AG08395 (cell line): ENCODE measurements around the gene CLDN5.

Source experiments
- DNase-seq: peaks from one replicate; pipeline ENCODE4 v3.0.0; 2012; ENCODE audit warnings: mixed read lengths, low spot score

Gene CLDN5, protein sequence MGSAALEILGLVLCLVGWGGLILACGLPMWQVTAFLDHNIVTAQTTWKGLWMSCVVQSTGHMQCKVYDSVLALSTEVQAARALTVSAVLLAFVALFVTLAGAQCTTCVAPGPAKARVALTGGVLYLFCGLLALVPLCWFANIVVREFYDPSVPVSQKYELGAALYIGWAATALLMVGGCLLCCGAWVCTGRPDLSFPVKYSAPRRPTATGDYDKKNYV

DNA sequence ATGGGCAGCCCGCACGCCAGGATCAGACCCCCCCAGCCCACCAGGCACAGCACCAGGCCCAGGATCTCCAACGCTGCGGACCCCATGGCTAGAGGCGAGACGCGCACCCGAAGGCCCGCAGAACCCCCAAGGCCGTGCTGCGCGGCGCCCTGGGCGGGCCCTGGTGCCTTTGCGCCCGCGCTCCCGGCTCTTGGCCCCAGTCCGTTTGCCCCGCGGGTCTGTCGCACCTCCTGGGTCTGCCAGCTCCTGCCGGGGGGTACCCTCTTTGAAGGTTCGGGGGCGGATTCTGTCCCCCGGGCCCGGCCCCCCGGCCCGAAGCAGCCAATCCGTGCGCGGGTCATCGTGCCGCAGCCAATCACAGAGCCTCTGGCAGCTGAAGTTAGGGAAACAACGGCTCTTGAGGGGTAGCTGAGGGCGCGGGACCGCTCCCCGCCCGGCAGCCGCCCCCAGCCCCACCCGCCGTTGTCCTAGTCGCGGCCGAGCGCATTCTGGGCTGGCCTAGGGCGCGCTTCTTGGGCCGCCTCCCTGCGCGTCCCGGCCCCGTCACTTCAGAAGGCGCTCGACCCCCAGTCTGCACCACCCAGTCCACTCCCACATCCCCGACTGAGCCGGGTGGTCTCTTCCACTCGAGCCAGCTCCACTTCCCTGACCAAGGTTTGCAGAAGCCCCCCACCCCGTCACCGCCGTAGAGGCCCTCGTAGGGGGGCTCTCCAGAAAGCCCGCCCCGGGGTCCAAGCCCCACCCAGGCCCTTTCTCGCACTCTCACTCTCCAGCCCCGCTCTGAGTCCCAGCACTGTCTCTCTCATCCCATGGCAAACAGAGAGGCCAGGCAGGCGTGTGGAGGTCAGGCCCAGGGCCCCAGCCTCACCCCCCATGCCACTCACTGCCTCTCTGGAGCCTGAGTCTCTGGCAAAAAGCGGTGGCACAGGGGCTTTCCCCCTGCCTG, at the start of gene CLDN5:
Gene CLDN5 (minus strand): TSS at position 241 of the 946 bp plus-strand sequence. CDS start 155 bp downstream, at position 86.
- DNase-seq = peak; percentile 68

DNA sequence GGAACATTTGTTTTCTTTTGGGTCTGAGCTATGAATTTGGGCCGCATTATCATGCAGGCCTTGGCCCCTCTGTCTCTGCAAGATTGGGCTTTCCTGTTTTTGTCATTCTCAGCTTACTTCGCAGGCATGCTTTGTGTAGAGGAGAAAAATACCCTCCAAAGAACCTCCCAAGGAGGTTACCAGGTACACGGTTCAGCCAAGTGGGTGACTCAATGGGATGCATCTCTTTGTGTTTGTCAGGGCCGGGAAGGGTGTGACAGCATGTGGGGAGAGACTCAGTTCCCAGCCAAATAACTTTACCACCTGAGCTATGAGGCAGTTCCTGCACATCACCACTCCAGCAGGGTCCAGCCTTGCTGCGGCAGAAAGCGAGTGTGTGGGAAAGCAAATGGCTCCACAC, 47.8 kb upstream of the CLDN5 start:
- DNase-seq = no peak

DNA sequence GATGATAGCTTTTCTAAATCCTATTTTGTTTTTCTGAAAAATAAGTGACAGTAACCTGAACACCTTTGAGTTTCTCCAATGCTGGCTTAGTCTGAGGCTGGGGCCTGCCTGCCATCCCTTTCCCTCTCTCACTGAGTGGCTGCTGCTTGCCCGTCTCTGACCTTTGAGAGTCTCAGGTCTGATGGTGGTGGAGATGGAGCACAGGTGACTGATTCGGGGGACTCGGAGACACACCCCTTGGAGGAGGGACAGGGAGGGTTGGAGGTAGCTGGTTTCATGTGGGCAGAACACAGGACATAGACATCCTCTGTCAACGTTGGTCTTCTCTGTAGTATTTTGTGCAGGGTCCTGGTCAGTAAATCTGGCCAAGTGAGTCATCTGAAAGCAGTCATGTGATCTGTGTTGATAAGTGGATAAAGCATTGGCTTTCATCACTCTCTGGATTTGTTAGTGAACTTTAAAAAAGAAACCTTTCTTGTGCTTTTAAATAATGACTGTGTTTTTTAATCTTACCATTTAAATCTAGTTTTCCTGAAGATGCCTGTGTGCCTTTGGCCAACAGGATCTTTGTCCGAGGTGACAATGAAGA, 47.1 kb upstream of the CLDN5 start:
- no peak for DNase-seq

DNA sequence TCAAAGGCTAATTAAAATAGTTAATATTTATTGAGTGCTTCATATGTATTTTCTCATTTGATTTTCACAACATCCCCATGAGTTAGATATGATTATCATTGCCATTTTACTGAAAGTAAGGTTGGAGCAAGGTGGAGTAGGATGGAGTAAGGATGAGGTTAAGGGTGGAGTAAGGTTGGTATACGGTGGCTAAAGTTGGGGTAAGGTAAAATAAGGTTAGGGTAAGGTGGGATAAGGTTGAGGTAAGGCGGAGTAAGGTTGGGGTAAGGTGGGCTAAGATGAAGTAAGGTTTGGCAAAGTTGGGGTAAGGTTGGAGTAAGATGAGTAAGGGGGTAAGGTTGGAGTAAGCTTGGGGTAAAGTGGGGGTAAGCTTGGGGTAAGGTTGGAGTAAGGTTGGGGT, 45.8 kb upstream of the CLDN5 start:
- DNase-seq = no peak

DNA sequence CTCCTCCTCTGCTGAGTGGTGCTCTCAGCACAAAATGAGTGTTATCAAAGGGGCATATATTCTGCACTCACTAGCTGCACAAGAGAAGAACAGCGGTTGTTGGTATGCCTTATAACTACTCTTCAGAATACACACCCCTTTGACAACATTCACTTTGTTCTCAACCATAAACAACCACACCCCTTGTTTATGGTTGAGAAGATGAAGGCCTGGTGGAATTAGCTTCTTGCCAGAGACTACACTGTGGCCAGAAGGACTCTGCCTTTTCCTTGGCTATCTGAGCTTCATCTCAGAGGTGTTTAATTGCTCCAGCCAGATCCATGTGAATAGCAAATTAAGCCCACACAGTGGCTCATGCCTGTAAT, 45.0 kb upstream of the CLDN5 start:
- no peak for DNase-seq

DNA sequence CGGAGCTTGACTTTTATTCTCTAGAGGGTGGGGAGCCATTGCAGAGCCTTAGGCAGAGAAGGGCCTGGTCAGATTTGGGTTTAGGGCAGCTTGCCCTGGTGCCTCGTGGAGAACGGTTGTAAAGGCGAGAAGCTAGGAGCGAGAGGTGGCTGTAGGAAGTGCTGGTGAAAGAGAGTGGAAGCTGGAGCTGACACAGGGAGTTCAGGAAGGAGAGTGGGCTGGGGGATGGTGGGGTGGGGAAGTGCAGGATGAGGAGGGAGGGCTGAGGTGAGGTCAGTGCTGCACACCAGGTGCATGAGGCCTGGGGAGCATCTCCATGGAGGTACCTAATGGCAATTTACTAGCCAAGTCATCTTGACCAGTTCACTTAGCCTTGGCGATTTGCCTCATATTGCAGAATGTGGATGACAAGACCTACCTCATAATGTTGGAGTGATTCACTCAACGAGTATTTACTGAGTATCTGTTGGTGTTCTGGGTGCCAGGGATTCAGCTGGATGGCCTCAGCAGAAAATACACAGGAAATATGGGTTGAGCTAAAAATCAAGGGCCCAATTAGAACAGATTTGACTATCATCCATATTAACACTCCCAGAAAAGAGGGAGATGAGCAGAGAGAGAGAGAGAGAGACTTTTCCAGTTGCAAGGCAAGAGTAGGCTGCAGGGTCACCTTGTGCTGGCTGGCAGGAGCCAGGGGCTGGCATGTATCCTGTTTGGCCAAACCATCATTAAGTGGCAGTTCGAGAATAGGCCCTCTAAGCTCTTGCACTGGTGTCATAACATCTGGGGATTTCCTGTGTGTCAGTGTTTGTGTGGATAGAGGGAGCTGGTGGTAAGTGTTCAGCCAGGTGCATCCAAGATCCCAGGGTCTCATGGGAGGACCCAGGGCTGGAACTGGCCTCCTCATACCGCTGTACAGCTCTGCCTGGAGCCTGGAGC, 44.4 kb upstream of the CLDN5 start:
- peak; percentile 92 for DNase-seq

DNA sequence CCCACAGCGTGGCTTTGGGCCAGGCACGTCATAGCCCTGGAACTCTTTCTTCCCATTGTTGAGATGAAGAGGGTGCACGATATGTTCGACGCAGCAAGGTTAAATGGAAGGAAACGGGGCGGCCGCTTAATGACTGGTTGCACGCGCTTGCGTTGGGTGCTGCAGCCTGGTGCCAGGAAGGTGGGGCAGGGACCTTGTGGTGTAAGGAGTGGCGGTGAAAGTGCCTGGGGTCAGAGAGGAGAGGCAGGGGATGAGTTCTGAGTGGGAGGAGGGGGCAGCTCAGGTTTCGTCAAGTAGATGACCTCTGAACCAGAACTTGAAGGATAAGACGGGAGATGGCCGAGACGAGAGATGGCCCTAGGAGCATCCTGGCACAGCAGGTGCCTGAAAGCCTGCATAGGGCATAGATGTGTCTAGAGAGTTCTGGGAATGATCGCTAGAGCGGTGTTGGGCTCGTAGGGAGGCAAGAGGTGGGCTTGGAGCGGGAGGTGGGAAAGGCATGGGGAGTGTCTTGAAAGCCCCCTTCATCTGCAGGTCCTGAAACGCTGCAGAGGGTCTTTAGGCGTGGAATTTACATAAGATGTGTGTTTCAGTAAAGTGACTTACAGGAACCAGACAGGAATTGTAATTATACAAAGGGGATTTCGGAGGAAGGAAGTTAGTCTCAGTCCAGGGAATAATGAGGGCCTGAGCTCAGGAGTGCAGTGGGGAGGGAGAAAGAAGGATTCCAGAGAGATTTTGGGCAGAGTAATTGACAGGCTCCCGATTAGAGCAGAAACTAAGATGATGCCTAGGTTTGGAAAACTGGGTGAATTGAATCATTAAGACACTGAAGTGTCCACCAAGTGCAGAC, 43.2 kb upstream of the CLDN5 start:
- DNase-seq = no peak

DNA sequence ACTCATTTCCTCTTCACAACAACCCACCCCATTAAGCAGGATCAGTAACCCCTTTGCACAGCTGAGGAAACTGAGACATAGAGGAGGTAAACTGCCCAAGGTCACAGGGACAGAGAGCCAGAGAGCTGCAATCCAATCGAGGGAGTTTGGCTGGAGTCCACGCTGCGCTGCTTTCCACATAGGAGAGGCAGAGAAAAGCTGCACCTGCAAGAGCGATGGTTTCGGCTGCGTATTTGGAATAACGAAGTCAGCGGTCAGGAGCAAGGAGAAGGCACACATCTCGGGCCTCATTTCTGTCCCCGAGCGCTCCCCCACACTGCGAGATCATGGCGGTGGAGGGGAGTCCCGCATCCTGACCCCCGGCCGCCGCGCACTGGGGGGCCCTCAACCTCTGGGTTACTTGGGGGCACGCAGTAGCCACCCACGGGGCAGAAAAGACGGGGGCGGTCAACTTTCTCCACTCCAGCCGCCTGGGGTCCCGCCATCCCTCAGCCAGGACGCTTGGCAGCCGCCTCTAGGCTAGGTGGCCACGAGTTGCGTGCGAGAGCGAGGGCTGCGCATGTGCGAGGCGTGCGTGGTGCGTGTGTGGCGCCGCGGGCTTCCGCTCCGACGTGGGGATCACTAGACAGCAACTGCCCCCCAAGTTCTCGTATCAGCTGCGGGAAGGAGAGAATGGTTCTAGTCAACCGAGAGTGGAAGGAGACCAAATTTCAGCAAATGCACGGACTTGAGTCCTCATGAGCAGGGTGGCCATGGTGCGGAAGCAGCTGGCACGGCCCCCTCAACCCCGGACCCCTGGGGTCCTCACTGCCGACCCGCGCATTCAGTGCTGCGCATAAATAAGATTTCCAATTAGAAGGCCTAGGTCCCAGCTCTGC, 42.3 kb upstream of the CLDN5 start:
- DNase-seq = no peak

- no peak for DNase-seq
These were observed 41.4 kb upstream of the CLDN5 start for GRCh38 chr22:19565382-19566278.

- no peak for DNase-seq
These were observed 35.7 kb upstream of the CLDN5 start for GRCh38 chr22:19559956-19560355.

DNA sequence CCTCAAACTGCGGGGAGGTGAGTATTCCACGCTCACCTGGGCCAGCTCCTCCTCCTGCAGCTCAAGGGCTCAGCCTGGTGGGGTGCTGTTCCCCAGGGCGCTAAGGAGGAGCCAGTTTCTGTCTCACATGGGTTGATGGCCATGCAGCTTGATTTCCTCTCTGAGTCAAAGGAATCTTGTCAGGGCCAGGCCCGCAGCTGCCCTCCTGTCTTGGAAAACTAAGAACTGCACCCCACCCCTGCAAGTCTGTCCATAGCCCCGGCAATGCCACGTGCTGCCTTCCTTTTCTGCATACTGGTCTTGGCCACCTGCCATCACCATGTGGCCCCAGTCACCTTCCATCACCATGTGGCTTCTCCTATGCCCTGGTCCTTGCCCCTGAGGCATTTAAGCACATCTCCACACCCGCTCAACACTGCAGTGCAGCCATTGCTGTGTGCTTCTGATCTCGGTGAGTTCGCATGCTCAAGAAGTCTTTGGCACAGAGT, 35.2 kb upstream of the CLDN5 start:
- DNase-seq = no peak

DNA sequence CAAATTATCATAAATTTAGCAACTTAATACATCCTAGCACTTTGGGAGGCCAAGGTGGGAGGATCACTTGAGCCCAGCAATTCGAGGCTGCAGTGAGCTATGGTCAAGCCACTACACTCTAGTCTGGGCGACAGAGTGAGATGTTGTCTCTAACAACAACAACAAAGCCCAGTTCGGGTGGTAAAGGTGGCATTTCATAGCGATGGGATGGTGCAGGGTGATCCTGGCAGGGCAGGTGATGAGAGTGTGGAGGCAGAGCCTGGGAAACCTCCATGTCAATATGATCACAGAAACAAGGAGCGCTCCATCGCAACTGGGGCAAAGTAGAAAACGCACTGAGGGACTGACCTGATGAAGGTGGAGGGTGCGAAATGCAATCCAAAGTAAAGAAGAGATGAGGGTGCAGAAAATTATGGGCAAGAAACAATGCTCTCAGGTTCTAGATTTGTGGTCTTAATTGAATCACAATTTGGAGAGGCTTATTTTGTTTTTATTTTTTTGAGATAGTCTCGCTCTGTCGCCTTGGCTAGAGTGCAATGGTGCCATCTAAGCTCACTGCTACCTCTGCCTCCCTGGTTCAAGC, 32.8 kb upstream of the CLDN5 start:
- DNase-seq = no peak

GRCh38 chr22:19555651-19556050, 31.4 kb upstream of the CLDN5 start:
- DNase-seq = no peak

DNA sequence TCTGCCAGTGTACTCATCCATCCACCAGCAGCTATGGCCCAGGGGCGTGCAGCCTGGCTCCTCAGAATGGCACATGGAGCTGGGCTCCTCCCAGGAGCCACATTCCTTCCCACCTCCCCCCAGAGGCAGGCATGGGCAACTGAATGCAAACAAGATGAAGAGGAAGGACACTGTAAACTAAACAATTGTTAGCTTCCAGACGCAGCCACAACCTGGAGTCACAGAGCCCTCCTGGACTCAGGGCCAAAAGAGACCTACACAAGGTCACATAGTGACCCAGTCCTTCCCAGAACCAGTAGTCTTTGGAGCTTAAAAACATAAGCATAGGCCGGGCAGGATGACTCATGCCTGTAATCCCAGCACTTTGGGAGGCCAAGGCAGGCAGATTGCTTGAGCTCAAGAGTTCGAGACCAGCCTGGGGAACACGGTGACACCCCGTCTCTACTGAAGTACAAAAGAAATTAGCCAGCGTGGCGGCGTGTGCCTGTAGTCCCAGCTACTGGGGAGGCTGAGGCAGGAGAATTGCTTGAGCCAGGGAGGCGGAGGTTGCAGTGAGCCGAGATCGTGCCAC, 30.7 kb upstream of the CLDN5 start:
- DNase-seq = peak; percentile 35

- DNase-seq = no peak
These were observed 29.0 kb upstream of the CLDN5 start for GRCh38 chr22:19553201-19553600.

GRCh38 chr22:19550382-19550781, 26.2 kb upstream of the CLDN5 start:
- DNase-seq = no peak

GRCh38 chr22:19549428-19549827, 25.2 kb upstream of the CLDN5 start:
- no peak for DNase-seq

DNA sequence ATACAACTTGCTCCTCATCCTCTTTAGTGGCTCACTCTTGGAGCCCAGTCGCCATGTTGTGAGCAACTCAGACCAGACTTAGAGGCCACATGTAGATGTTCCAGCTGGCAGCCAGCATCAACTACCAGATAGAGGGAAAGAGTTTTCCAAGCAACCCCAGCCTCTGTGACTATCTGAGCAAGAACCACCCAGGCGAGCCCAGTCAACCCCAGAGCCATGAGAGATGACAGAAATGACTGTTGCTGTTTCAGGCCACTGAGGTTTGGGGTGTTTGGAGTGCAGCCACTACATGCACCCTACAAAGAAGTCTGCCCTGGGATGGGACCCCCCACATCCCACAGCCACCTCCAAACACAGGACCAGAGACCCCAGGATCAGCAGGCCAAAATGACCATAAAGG, 24.8 kb upstream of the CLDN5 start:
- no peak for DNase-seq
